ENCODE data around the gene CGB2.

The CGB2 gene

GRCh38 chr19:49067554-49067953 is 35.9 kb downstream of the CGB2 start:
- DNase-seq (ENCODE audit: low read depth), result no peak

GRCh38 chr19:49069026-49069425 is 37.3 kb downstream of the CGB2 start:
- peak; percentile 40 for DNase-seq (ENCODE audit: low read depth)

GRCh38 chr19:49070416-49070815 is 38.7 kb downstream of the CGB2 start:
- no peak for DNase-seq (ENCODE audit: low read depth)

DNA sequence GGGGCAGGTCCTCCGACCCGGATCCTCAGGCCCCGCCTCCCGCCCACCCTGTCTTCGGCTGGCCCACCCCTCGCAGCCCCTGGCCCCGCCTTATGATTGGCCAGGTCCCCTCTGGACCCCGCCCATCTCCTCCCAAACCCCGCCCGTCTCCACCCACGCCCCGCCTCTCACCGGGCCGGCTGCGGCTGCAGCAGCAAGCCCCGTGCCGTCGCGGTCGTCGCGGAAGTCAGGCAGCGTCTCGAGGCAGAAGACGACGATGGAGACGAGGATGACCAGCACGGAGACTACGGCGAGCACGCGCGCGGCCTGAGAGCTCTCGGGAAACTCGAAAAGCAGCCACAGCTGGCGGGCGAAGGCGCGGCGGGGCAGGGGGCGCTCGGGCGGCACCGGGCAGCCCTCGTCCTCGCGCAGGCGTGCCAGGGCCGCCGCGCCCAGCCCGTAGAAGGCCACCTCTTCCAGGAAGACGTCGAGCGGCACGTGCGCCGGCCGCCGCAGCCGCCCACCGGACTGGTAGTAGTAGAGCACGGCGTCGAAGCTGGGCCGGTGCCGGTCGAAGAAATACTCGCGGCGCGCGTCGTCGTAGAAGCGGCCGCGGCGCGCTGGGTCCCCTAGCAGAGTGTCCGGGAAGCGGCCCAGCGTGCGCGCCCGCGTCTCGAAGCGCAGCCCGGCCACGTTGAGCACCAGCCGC is 40.3 kb downstream of the CGB2 start:
- no peak for DNase-seq (ENCODE audit: low read depth)

- DNase-seq (ENCODE audit: low read depth), result peak; percentile 47
Observed at GRCh38 chr19:49073514-49074378, 42.1 kb downstream of the CGB2 start.

DNA sequence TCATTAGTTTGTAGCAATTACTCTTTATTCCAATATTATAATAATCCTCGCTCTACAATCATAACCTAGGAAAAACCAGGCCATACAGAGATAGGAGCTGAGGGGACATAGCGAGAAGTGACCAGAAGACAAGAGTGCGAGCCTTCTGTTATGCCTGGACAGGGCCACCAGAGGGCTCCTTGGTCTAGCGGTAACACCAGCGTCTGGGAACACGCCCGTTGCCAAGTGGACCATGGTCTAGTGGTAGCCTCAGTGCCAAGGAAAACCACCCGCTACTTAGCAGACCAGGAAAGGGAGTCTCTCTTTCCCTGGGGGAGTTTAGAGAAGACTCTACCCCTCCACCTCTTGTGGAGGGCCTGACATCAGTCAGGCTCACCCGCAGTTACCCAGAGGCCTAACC is 43.2 kb downstream of the CGB2 start:
- peak; percentile 67 for DNase-seq (ENCODE audit: low read depth)

- DNase-seq (ENCODE audit: low read depth), result no peak
Observed at GRCh38 chr19:49080392-49080791, 48.7 kb downstream of the CGB2 start.

DNA sequence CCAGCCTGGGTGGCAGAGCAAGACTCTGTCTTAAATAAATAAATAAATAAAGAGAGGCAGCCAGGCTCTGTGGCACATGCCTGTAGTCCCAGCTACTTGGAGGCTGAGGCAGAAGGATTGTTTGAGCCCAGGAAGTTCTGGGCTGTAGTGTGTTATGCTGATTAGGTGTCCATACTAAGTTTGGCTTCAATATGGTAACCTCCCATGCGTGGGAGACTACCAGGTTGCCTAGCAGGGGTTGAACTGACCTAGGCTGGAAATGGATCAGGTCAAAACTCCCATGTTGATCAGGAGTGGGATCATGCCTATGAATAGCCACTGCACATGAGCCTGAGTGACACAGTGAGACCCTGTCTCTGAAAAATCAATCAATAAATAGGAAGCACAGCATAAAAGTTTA is 49.6 kb downstream of the CGB2 start:
- no peak for DNase-seq (ENCODE audit: low read depth)
